BLaER1 (cell line): ENCODE results near the gene ALS2.
"Not testable (repeated sequence)": the region's sequence is repeated elsewhere in the genome, so short reads cannot be mapped to it uniquely, and the experiment has no call there.

Experiments
- H3K27ac ChIP-seq: shearing (Covaris generic); formaldehyde crosslinking; 2 replicates; pipeline ENCODE4 v1.8.1; 2022
- H3K27me3 ChIP-seq: shearing (Covaris generic); formaldehyde crosslinking; 2 replicates; pipeline ENCODE4 v1.8.1; 2022
- H3K36me3 ChIP-seq: shearing (Covaris generic); formaldehyde crosslinking; 2 replicates; pipeline ENCODE4 v1.8.1; 2022
- H3K4me1 ChIP-seq: shearing (Covaris generic); formaldehyde crosslinking; 2 replicates; pipeline ENCODE4 v1.8.1; 2022
- H3K4me2 ChIP-seq: shearing (Covaris generic); formaldehyde crosslinking; 2 replicates; pipeline ENCODE4 v1.8.1; 2022
- H3K4me3 ChIP-seq: shearing (Covaris generic); formaldehyde crosslinking; 2 replicates; pipeline ENCODE4 v1.8.1; 2022
- H3K9ac ChIP-seq: shearing (Covaris generic); formaldehyde crosslinking; 2 replicates; pipeline ENCODE4 v1.8.1; 2022
- H3K9me3 ChIP-seq: shearing (Covaris generic); formaldehyde crosslinking; 2 replicates; pipeline ENCODE4 v1.8.1; 2022
- H4K20me1 ChIP-seq: shearing (Covaris generic); formaldehyde crosslinking; 2 replicates; pipeline ENCODE4 v1.8.1; 2022
- Cebpa-rat ChIP-seq: shearing (Covaris generic); IDR thresholded peaks from 2 replicates; pipeline ENCODE4 v1.8.1; 2022

Gene ALS2

DNA sequence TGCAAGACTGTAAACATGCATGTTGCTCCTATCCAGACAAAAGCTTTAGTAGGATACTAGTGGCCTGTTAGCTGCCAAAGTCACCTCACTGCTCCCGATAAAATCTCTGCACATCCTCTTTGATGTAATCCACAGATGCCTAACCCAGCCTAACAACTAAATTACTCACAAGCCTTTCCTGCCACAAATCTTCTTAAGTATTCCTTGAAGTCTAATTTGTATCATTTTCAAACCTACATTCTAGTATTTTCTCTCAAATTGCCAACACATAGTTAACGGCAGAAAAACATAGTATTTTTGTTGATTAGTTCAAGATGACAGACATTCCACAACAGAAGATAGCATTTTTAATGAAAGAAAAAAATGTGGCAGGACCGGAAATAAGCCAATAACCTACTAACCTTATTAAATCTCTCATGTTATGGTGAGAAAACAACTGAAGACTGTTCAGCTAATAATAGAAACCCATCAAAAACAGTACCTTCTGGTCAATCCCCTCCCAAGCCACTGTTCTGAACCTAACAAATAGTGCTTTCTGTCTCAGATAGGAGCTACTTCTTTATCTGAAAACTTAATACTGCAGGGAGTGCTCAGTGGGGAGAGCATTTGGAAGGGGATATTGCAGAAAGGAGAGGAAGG is 82.0 kb downstream of the ALS2 start, which contains the start of gene MPP4:
MPP4 (minus strand) TSS at position 57 of the 639 bp plus-strand sequence. CDS start 4,690 bp downstream, outside the sequence.
- Histone ChIP-seq H3K36me3 (peaks cover 18% of the 10 kb centered on the region), H3K4me1 (no peaks in the 10 kb centered on the region), H3K27ac (no peak within 1 kb of the TSS), H4K20me1 (no peaks in the 10 kb centered on the region), H3K4me3 (no peak within 1 kb of the TSS), H3K4me2 (no peak within 1 kb of the TSS), H3K27me3 (no peaks in the 10 kb centered on the region), H3K9me3 (no peaks in the 10 kb centered on the region), H3K9ac (no peak within 1 kb of the TSS)
- no peak for TF ChIP-seq Cebpa-rat

DNA sequence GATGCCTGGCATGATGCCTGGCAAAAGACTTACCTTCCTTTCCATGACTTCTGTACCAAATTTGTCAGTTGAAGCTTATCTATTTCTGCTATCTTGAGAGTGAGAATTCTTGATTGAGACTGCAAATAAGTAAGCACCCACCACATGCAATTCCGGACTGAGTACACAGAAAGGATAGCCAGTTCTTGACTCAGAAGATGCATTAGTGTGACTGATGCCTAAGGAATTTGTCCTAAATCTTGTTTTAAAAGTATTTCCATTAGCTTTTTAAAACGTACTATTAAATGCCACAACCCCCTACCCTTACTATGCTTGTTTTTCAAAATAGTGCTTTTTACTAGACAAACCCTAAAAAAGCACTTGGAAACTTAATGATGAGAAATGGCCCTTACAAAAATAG is 82.8 kb downstream of the ALS2 start:
- Histone ChIP-seq H3K4me1 (no peaks in the 10 kb centered on the region), H4K20me1 (no peaks in the 10 kb centered on the region), H3K9ac (no peak overlapping the region), H3K4me2 (no peak overlapping the region), H3K27ac (no peak overlapping the region), H3K36me3 (peaks cover 18% of the 10 kb centered on the region), H3K27me3 (no peaks in the 10 kb centered on the region), H3K4me3 (no peak overlapping the region), H3K9me3 (no peaks in the 10 kb centered on the region)
- no peak for TF ChIP-seq Cebpa-rat

DNA sequence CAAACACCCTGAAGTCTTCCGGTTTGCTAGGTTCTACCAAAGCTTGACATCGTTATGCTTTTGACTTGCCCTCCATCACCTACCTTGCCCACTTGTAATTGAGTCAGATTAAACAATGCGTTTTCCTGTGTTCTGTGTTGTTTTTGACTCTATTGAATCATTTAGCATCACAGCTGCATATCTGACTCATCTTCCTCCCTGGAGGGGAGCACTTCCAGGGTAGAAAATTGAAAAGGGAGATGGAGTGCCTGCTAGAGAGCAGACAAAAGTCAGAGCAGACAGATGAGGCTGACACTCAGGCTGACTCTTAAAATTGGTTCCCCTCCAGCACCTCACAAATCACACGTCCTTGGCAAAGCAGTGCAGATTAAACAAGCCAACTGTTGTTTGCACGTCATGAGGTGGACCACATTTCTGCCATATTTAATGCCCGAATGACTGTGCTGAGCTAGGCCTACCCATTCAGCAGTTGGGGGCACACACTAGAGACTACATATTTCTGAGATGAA is 84.5 kb downstream of the ALS2 start:
- Histone ChIP-seq H3K27me3 (no peaks in the 10 kb centered on the region), H3K9me3 (no peaks in the 10 kb centered on the region), H3K4me3 (no peak overlapping the region), H3K36me3 (peaks cover 7% of the 10 kb centered on the region), H3K4me1 (no peaks in the 10 kb centered on the region), H4K20me1 (no peaks in the 10 kb centered on the region), H3K4me2 (0 out of 2 replicates have a peak overlapping the region, but pooled peaks have one; percentile 1), H3K9ac (no peak overlapping the region), H3K27ac (no peak overlapping the region)
- no peak for TF ChIP-seq Cebpa-rat

DNA sequence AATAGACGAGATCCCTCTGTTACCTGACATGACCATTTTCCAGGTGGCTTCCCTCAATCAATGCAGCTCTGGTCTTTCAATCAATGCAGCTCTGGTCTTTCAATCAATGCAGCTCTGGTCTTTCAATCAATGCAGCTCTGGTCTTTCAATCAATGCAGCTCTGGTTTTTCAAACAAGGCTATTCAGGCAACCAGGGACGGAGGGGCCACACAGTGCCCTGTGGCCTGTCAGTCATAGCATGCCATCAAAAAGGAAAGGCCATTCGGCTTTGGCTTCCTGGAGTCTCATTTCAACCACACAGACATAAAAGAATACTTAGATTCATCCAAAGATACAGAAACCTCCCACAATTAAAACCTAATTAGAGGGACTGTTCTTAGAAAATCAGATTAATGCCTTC is 95.6 kb downstream of the ALS2 start:
- Histone ChIP-seq H3K36me3 (no peaks in the 10 kb centered on the region), H3K4me1 (no peaks in the 10 kb centered on the region), H3K4me2 (no peak overlapping the region), H3K27ac (no peak overlapping the region), H3K27me3 (no peaks in the 10 kb centered on the region), H3K4me3 (no peak overlapping the region), H3K9ac (no peak overlapping the region), H4K20me1 (no peaks in the 10 kb centered on the region), H3K9me3 (no peaks in the 10 kb centered on the region)
- TF ChIP-seq Cebpa-rat: no peak

DNA sequence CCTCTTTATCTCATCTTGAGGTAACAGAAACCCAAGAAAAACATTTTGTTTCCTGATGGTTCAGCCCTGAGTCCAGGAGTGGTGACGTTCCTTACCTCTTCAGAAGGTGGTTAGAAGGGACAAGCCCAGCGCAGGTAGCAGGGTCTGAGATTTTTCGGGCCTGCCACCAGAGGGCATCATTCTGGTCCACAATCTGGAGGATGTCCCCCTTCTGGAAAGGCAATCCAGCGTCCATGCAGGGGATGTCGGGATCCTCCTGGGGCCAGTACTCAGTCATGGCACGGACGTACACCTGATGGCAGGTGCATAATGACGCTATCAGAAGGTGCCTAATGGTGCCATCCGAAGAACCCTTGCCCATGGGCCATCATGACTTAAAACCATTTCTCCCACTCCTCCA is 100.0 kb downstream of the ALS2 start:
- H3K9ac ChIP-seq: no peak overlapping the region
- H3K36me3 ChIP-seq: no peaks in the 10 kb centered on the region
- no peaks in the 10 kb centered on the region for H3K9me3 ChIP-seq
- H3K4me2 ChIP-seq: no peak overlapping the region
- H3K4me3 ChIP-seq: no peak overlapping the region
- H4K20me1 ChIP-seq: no peaks in the 10 kb centered on the region
- H3K4me1 ChIP-seq: peaks cover 6% of the 10 kb centered on the region
- no peak for TF ChIP-seq Cebpa-rat
- H3K27me3 ChIP-seq: no peaks in the 10 kb centered on the region
- no peak overlapping the region for H3K27ac ChIP-seq

DNA sequence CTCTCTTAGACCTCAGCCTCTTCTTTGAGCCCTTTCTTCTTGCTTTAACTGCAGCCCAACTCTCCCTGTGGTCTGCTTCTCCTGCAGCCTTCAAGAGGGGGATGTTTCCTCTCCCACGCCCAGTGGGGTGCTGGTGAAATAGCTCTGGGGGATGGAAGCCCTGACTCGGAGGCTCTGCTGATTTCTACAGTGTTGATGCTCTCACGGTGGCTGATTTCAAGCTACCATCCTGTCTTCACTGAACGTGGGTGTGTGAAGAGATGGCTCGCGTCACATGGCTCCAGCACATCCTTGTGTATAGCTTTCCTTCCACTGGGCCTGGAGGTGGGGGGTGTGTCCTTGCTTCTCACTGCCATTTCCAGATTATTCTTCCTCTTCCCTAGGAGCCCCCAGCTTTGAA is 102.3 kb downstream of the ALS2 start:
- Histone ChIP-seq H3K4me1 (peaks cover 6% of the 10 kb centered on the region), H4K20me1 (no peaks in the 10 kb centered on the region), H3K27ac (no peak overlapping the region), H3K9ac (no peak overlapping the region), H3K27me3 (no peaks in the 10 kb centered on the region), H3K4me3 (no peak overlapping the region), H3K9me3 (no peaks in the 10 kb centered on the region), H3K4me2 (no peak overlapping the region), H3K36me3 (no peaks in the 10 kb centered on the region)
- no peak for TF ChIP-seq Cebpa-rat

DNA sequence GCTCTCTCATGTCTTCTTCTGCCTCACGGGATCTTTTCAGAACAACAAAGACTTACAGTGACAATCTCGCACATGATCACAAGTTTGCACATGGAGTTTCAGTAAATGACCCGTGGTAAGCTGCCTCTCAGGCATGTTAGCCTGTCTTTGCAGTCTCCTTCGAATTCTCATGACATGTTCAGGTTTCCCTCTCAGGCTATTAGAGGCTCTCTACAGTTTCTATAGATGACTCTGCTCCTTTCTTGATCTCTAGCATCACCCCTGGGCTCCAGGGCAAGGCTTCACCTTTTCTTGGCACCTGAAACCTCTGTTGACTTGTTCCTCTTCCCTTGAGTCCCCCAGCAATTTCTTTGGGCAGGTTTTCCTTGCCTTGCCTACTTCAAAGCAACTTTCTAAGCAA is 105.3 kb downstream of the ALS2 start:
- Histone ChIP-seq H3K9ac (no peak overlapping the region), H4K20me1 (no peaks in the 10 kb centered on the region), H3K36me3 (no peaks in the 10 kb centered on the region), H3K4me1 (peaks cover 6% of the 10 kb centered on the region), H3K4me3 (no peak overlapping the region), H3K4me2 (no peak overlapping the region), H3K27ac (no peak overlapping the region), H3K9me3 (0 out of 2 replicates have a peak, but pooled peaks cover 11% of the 10 kb centered on the region), H3K27me3 (no peaks in the 10 kb centered on the region)
- no peak for TF ChIP-seq Cebpa-rat

DNA sequence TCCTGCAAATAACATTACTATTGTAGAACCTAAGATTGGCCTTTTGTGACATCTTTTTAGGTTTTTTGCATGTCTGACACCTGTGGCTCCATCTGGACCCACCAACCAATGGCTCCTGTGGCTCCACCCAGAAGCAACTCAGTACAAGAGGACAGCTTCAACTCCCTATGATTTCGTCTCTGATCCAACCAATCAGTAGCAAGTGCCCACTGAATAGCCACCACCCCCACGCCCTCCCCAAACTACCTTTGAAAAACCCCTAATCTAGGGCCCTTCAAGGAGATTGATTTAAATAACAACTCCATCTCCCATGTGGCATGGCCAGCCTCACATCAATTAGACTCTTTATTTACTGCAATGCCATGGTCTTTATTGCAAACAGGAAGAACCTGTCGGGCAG is 105.9 kb downstream of the ALS2 start:
- no peak for TF ChIP-seq Cebpa-rat
- H3K27me3 ChIP-seq: no peaks in the 10 kb centered on the region
- peaks cover 6% of the 10 kb centered on the region for H3K4me1 ChIP-seq

DNA sequence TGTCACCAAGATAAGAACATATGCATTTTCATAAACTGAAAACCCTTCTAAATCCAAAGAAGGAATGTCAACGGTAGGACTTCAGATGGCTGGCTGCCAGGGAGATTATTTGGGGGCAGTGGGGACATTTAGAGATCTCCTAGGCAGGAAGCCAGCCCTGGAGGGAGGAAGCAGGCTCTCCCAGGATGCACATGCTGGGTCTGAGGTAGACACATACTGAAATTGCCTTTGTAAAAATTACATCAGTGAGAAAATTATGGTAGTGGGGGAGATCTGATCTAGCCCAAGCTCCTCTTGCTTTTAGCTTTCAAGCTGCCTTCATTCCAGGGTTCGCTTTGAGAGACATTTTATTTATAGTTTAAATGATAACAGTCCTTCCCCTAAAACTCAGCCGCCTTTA is 106.4 kb downstream of the ALS2 start:
- no peaks in the 10 kb centered on the region for H3K36me3 ChIP-seq
- no peak overlapping the region for H3K9ac ChIP-seq
- no peak for TF ChIP-seq Cebpa-rat
- H3K4me2 ChIP-seq: no peak overlapping the region
- 0 out of 2 replicates have a peak, but pooled peaks cover 11% of the 10 kb centered on the region for H3K9me3 ChIP-seq
- H3K4me3 ChIP-seq: no peak overlapping the region
- H3K4me1 ChIP-seq: peaks cover 6% of the 10 kb centered on the region
- no peak overlapping the region for H3K27ac ChIP-seq
- H4K20me1 ChIP-seq: no peaks in the 10 kb centered on the region
- H3K27me3 ChIP-seq: no peaks in the 10 kb centered on the region

More for the DNA sequence above, 105.9 kb downstream of the ALS2 start:
- Histone ChIP-seq H3K27ac (no peak overlapping the region), H3K4me3 (no peak overlapping the region), H3K9ac (no peak overlapping the region), H3K9me3 (0 out of 2 replicates have a peak, but pooled peaks cover 11% of the 10 kb centered on the region), H4K20me1 (no peaks in the 10 kb centered on the region), H3K4me2 (no peak overlapping the region), H3K36me3 (no peaks in the 10 kb centered on the region)

DNA sequence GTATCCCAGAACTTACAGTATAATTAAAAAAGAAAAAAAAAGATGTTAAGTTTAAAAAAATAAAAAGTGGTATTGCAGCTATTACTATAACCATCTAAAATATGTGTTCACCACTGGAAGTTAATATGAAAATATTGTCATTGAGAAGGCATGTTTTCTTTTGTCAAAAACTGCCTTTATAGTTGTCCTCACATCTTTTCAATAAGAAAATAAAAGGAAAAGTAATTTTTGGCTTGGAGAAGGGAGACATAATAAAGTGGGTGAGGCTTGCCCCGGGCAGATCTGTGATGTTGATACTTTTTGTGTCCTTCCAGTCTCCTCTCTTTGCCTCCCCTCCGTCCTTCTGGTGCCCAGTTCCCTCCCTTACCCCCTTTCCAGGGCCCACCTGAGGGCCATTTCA is 107.2 kb downstream of the ALS2 start:
- no peaks in the 10 kb centered on the region for H4K20me1 ChIP-seq
- H3K9me3 ChIP-seq: 0 out of 2 replicates have a peak, but pooled peaks cover 11% of the 10 kb centered on the region
- H3K4me1 ChIP-seq: peaks cover 6% of the 10 kb centered on the region
- no peak overlapping the region for H3K9ac ChIP-seq
- no peak overlapping the region for H3K4me3 ChIP-seq
- no peaks in the 10 kb centered on the region for H3K27me3 ChIP-seq
- H3K27ac ChIP-seq: no peak overlapping the region
- H3K36me3 ChIP-seq: no peaks in the 10 kb centered on the region
- H3K4me2 ChIP-seq: no peak overlapping the region
- TF ChIP-seq Cebpa-rat: no peak

DNA sequence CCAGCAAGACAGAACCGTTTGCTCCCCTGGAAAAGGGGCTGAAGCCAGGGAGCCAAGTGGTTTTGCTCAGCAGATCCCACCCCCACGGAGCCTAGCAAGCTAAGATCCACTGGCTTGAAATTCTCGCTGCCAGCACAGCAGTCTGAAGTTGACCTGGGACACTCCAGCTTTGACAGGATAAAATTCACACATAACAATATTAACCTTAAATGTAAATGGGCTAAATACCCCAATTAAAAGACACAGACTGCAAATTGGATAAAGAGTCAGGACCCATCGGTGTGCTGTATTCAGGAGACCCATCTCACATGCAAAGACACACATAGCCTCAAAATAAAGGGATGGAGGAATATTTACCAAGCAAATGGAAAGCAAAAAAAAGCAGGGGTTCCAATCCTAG is 109.5 kb downstream of the ALS2 start:
- H3K9ac ChIP-seq, H3K27me3 ChIP-seq, H3K36me3 ChIP-seq, H3K4me1 ChIP-seq, H3K4me3 ChIP-seq, H4K20me1 ChIP-seq, H3K27ac ChIP-seq: not testable (repeated sequence)
- Histone ChIP-seq H3K4me2 (peak overlapping the region; percentile 17; the same call in 1 of the 2 replicates), H3K9me3 (0 out of 2 replicates have a peak, but pooled peaks cover 11% of the 10 kb centered on the region)
